GM13976 (cell line): Measurements from ENCODE around the gene MFSD1.

Experiments
- DNase-seq: peaks from one replicate; pipeline ENCODE4 v3.0.0; 2012; ENCODE audit warnings: low spot score
- CTCF ChIP-seq: IDR thresholded peaks from 2 replicates; pipeline ENCODE4 v1.5.1; 2012; ENCODE audit warnings: borderline replicate concordance, mild to moderate bottlenecking; ENCODE audit not compliant: insufficient read depth; ENCODE audit errors: extremely low read depth, missing control alignments, control extremely low read depth
- in situ Hi-C: fragments of 300-500 bp; cut with MboI; formaldehyde crosslinking; loops from one replicate; pipeline ENCODE4 v1.12.0; 2022; ENCODE audit warnings: low sequenced_read_pairs, mixed read lengths, inconsistent platforms; ENCODE audit not compliant: unreplicated experiment

MFSD1 gene

GRCh38 chr3:158839966-158840365 lies 38.1 kb downstream of the MFSD1 start:
- no peak for TF ChIP-seq CTCF
- in situ Hi-C loops = no loop called here
- DNase-seq = no peak

DNA sequence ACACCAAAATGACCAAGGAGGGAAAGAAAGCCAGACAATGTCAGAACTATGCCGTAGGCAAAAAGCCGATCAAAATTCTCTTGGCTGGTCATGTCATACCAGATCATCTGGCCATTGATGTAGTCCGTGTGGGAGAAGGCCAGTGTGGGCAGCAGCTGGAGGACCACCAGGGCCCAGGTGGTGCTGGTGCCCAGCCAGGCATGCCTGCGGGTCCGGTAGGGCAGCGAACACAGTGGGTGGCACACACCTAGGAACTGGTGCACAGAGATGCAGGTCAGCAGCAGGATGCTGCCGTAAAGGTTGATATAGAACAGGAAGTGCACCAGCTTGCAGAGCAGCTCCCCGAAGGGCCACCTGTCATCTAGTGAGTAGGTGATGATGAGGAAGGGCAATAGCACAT lies 39.5 kb downstream of the MFSD1 start:
- in situ Hi-C loops = no loop called here
- TF ChIP-seq CTCF = no peak
- no peak for DNase-seq

DNA sequence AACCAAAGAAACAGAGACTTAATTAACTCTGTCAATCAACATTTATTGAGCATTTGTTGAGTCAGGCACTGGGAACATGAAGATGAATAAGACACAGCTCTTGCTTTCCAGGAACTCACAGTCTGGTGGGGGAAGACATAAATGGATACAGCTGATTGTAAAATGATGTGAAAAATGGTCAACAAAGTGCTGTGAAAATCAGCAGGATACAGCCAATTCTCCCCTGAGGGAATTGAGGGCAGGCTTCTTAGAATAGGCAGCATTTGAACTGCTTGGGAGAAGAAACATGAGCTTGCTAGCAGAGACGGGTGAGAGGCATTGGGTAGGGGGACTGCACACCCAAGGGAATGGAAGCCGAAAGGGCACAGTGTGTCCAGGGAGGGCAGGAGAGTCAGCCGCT lies 41.1 kb downstream of the MFSD1 start:
- no peak for DNase-seq
- no peak for TF ChIP-seq CTCF
- in situ Hi-C loops = no loop called here

GRCh38 chr3:158845765-158846350 lies 44.0 kb downstream of the MFSD1 start:
- peak; percentile 64 for DNase-seq
- TF ChIP-seq CTCF = peak; percentile 49
- in situ Hi-C loops = loop anchor here (5.0 kb wide), 1 partner anchor 411 kb away; no protein-coding TSS in a partner anchor

DNA sequence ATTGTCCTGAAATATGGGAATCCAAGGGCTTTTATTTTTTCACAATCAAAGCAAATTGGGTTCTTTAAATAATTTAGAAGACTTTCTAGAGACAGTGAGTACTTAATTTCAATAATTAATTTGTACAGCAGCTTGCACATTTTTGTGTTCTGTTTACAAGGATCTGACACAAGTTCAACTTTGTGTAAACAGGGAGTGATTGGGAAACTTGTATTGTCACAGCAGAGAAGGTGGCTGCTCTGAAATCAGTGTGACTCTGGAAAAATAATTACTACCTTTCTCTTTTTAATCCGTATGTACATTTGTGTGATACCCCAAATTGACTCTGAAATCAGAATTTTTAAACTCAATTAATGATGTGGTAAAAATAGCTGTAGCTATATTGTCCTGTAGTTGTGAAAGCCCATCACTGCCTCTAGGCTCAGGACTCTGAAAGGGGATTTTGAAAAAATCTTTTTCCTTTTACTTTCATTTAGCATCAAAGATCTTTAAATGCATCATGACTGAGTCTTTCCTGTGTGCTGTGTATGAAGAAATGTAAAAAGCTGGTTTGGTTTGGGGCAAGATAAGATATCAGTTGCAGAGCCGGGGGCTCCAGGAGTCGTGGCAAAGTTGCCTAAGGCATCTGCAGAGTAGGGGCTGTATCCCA lies 45.1 kb downstream of the MFSD1 start:
- no peak for DNase-seq
- in situ Hi-C loops = loop anchor here (5.0 kb wide), 1 partner anchor 410 kb away; no protein-coding TSS in a partner anchor
- no peak for TF ChIP-seq CTCF

GRCh38 chr3:158847452-158847821 lies 45.6 kb downstream of the MFSD1 start:
- DNase-seq = no peak
- TF ChIP-seq CTCF = no peak
- in situ Hi-C loops = loop anchor here (5.0 kb wide), 1 partner anchor 410 kb away; no protein-coding TSS in a partner anchor
